ENCODE results near the gene TBC1D14.
A peak's percentile ranks its signal among the peaks of the same experiment; 100 is the strongest.
"Not testable (repeated sequence)": the region's sequence is repeated elsewhere in the genome, so short reads cannot be mapped to it uniquely, and the experiment has no call there.

Gene TBC1D14

DNA sequence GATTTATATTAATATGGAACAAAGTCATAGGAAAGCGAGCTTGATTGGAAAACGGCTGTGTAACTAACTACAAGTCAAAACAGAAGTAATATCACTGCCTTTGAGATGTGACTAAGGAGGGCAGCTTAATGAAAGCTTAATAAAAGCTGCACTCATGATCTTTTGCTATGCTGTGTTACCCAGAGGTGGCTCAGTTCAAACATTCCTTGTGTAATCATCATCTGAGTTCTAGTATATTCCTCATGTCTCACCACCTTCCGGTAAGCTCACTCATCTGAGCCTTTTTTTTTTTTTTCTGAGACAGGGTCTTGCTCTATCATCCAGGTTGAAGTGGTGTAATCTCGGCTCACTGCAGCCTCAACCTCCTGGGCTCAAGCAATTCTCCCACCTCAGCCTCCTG, 153.2 kb downstream of the TBC1D14 start:
- H3K4me3 ChIP-seq (ENCODE audit: low read depth, low read length) = no peak overlapping the region
- no peak for DNase-seq (ENCODE audit: low read depth)

DNA sequence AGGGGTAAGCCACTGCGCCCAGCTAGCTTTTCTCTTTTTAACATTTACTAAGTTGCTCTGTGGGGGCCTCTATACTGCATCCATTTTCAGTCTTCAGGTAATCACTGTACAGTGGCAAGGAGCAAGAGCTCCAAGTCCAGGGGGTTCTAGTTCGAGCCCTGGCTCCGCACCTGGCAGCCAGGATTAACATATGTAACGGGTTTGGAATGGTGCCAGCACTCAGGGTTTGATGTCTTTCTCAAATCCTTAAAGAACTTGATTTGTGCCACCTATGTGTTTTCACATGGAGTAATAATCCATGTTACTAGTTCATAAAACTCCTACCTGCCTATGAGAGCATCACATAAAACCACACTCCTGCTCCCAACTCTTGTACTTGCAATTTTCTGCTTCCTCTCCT, 153.7 kb downstream of the TBC1D14 start:
- no peak for DNase-seq (ENCODE audit: low read depth)
- no peak overlapping the region for H3K4me3 ChIP-seq (ENCODE audit: low read depth, low read length)

DNA sequence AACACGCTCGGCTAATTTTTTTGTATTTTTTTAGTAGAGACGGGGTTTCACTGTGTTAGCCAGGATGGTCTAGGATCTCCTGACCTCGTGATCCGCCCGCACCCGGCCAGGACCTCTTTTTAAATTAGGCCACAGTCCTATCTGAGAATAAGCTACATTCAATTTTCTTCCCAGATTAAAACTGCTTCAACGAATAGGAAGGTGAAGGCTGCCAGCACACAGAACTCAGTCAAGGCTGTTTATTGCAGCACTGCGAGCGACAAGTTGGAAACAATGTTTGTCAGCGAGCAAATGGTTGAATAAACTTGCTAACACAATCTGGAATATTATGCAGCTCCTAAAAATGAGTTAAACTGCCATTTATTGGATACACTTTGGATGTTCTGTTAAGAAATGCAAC, 156.4 kb downstream of the TBC1D14 start:
- no peak overlapping the region for H3K4me3 ChIP-seq (ENCODE audit: low read depth, low read length)
- no peak for DNase-seq (ENCODE audit: low read depth)

DNA sequence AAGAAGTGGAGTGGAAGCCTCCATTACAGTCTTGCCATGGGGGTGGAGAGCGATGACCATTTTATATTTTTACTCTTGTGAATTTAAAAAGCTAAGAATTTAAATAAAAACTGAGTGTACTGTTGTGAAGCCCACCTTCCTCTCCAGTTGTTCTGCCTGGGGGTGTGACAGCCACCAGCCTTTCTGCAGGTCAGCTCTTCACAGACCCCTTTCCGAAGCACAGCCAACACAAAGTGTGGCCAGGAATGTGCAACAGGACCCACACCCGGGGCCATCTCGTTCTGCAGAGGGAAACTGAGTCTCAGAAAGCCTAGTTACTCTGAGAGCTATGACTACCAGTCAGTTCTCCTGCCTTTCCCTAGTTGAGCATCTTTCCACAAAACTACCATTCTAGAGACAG, 156.9 kb downstream of the TBC1D14 start:
- no peak for DNase-seq (ENCODE audit: low read depth)
- peak overlapping the region; percentile 82 for H3K4me3 ChIP-seq (ENCODE audit: low read depth, low read length)

DNA sequence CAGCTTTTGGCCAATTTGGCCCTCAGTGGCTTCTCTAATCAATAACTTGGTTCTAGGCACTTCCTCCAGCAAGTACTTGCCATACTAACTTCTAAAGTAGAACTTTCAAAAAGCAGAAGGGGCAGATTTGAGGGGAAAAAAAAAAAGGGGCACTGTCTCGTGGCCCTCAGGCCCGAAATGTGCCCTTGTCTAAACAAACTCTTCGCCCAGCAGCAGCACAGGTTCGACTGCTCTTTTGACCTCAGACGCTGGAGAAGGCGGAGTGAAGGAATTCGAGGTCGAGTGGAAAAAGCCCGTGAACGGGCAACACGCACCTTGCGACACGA, 157.5 kb downstream of the TBC1D14 start:
- no peak for DNase-seq (ENCODE audit: low read depth)
- peak overlapping the region; percentile 82 for H3K4me3 ChIP-seq (ENCODE audit: low read depth, low read length)

DNA sequence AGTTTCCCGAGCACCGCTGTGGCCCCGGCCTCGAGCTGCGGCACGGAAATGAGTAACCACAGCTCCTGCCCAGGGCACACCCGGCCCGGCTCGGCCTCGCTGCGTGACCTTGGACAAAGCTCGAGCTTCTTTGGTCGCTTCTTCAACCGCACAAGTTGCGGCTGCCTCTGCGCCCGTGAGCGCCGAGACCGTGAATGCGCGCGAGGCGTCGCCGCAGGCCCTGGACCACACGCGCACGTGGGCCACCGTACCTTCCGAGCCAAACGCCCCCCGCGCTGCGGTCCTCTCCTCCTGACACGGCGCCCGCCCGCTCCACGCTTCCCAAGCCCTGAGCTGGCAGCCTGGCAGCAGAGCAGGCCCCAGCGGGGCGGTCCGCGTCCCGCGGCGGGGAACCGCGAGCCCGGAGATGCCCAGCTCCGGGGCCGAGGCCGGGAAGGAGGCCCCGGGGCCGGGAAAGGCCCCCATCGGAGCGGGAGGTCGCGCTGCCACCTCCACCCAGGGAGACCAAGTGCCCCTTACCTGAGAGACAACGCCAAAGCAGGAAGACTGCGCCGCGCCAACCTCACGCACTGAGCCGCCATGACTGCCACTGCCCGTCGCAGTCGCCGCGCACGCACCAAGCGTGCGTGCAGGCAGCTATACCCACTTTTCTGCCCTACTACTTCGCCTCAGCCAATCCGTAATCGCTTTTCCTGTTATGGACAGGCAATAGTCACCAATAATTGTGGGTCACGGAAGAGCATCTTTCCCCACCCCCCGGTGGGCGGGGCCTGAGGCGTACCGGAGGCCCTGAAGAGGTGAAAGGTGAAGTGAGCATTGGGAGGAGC, 158.0 kb downstream of the TBC1D14 start, which contains the start of gene GRPEL1:
Gene GRPEL1 (minus strand): TSS at position 613 of the 827 bp plus-strand sequence. CDS start 32 bp downstream, at position 581.
- peak; percentile 96 for DNase-seq (ENCODE audit: low read depth)
- peak within 1 kb of the TSS; percentile 82 for H3K4me3 ChIP-seq (ENCODE audit: low read depth, low read length)

DNA sequence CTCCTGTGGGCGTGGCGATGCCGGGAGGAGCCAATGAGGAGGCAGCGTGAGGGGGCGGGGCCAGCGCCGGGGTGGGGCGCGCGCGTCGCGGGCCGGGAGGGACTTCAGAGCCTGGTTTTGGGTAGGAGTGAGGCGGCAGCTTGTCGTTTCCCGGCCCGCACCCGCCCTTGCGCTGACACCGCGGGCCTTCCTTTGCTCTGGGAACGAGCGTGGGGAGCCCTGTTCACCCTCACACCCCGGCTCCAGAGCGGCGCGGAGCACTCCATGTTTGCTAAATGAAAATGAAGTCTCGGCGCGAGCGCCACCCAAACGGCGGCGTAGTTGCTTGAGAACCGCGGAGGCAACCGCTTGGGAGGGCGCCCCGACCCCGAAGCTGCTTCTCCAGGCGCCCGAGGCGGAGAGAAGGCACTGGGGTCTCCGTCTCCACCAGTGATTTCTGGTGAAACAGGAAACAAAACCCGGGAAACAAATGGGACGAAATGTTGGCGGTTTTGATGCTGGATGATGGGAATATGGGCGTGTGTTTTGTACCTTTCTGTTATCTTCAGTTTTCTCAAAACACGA, 158.7 kb downstream of the TBC1D14 start:
- DNase-seq (ENCODE audit: low read depth) = no peak
- peak overlapping the region; percentile 82 for H3K4me3 ChIP-seq (ENCODE audit: low read depth, low read length)

DNA sequence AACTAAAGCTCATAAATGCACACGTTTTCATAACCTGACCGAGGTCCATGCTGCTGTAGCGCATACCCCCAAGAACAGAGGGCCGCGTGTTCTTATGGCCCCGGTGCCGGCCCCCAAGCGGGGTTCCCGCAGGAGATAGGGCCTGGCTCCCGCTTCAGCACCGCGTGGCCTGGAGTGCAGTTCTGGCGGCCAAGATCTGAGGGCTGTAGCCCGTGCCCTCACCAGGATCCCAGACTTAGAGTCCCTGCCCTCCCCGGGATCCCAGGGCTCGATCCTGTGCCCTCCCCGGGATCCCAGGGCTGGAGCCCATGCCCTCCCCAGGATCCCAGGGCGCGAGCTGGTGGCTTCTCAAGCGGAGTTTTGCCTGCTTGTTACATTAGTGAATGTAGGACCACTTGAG, 159.3 kb downstream of the TBC1D14 start:
- no peak for DNase-seq (ENCODE audit: low read depth)
- peak overlapping the region; percentile 82 for H3K4me3 ChIP-seq (ENCODE audit: low read depth, low read length)

DNA sequence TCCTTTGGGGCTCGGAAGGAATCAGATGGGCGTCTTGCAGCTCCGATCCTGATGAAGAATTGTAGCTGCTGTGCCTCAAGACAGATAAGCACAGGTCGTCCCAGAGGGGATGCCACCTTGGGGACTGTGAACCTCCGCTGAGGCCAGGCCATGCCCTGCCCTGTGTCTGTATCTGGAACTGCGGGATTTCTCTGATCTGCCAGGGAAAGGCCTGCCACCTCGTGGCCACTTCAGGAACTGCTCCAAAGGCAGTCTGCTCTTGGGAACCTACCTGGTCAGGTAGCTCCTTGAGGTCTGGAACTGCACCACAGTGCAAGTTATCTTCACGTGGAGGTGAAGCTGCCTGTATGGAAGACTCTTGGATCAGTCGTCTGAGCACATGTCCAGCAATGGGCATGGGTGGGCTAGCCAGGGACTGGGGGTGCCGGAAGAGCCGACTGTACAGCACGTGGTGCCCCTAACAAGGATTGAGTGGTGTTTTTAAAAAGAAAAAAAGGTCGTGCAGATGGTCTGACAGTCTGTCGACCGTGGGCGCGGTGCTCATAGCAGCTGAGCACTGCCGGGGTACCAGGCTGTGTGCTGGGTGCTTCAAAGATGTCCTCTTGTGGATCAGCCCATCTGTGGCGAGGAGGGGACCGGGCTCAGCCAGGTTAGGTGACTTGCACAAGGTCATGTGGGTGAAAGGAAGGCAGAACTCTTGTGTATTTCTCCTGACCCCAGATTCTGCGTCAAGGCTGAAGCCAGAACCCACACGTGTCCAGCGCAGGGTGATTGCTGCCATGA, 161.3 kb downstream of the TBC1D14 start:
- H3K4me3 ChIP-seq (ENCODE audit: low read depth, low read length) = no peak overlapping the region

DNA sequence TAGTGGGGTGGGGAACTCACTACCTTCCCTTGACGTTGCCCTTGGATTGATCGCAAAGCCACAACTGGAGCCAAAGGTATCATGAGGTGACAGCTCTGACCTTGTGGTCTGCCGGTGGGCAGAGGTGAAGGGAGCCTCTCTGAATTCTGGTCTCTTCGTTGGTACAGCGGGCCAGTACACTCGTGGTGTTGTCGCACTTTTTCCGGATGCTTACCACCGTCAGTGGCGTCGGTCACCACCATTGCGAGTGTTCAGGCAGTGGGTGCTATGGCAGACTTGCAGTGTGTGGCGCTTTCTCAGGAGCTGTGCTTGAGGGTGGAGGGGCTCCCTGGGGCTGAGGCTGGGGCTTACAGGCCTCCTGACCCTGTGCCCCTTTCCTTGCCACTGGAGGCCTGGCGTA, 163.4 kb downstream of the TBC1D14 start:
- no peak overlapping the region for H3K4me3 ChIP-seq (ENCODE audit: low read depth, low read length)
- DNase-seq (ENCODE audit: low read depth) = no peak

More for the DNA sequence above, 161.3 kb downstream of the TBC1D14 start:
- DNase-seq (ENCODE audit: low read depth) = no peak

DNA sequence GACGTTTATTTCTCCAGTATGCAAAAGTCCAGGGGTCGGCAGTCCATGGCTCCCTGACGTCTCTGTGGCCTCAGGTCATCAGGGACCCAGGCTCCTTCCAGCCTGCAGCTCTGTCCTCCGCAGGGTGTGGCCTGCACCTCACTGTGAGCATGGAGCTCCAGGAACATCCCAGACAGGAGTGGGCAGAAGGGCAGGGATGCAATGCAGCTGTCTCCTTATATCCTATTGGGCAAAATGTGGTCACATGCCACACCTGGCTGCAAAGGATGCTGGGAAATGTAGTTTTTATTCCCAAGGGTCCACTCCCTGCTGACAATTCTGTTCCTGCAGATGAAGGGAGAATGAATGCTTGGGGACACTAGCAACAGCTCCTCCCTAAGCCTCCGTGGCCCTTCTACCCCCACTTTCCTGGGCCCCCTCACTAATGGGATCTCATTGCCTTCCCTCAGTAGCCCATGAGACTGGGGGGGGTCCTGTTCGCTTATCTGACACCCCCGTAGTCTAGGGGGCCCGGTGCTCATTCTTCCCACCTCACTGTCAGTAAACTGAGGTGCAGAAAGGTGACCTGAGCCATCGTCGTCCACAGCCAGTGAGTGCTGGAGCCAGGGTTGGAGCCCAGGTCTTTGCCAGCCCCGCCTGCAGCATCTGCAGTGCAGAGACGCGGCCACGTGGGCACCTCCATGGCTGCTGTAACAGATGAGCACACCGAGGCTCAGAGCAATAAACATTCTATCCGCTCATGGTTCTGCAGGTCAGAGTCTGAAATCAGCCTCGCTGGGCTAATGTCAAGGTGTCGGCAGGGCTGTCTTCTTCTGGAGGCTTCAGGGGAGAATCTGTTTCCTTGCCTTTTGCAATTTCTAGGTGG, 164.1 kb downstream of the TBC1D14 start:
- H3K4me3 ChIP-seq (ENCODE audit: low read depth, low read length) = no peak overlapping the region
- DNase-seq (ENCODE audit: low read depth) = no peak

DNA sequence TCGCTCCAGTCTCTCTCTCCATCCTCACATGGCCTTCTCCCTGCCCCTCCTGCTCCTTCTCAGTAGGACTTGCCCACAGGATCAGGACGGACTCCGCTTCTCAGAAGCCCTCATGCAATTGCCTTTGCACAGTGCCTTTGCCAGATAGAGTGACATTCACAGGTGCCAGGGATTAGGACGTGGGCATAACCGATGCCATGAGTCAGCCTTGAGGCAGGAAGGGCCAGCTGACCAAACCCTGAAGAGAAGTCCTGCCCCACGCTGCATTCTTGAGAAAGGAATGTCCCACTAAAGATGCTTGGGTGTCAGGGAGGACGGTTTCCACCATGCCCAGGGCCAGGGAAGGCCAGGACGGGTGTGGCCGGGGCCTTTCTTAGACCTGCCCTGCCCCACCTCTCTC, 164.8 kb downstream of the TBC1D14 start:
- H3K4me3 ChIP-seq (ENCODE audit: low read depth, low read length) = no peak overlapping the region
- peak; percentile 48 for DNase-seq (ENCODE audit: low read depth)

DNA sequence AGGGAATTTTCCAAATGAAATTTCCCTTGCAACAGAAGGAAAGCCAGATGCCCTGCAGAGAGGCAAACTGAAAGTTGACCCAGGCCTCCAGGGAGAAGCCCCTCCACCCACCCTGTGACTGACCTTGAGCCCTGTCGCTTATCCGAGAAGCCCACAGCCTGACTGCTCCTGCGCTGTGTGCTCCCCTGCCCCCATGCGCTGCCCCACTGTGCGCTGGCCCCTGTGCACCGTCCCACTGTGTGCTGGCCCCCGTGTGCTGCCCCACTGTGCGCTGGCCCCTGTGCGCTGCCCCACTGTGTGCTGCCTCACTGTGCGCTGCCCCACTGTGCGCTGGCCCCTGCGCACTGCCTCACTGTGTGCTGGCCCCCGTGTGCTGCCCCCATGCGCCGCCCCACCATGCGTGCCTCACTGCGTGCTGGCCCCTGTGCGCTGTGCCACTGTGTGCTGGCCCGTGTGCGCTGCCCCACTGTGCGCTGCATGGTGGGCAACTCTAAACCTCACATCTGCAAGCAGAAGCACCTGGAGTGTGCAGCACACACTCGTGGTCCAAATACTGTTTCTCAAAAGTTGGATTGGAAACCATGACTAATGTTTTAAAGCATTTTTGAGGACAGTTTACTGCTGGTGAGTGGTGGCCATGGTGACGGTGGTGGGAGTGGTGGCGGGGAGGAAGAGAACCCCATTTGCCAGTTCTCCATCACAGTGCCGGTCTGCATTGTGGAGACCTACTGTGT, 166.5 kb downstream of the TBC1D14 start:
- DNase-seq (ENCODE audit: low read depth) = no peak
- no peak overlapping the region for H3K4me3 ChIP-seq (ENCODE audit: low read depth, low read length)

DNA sequence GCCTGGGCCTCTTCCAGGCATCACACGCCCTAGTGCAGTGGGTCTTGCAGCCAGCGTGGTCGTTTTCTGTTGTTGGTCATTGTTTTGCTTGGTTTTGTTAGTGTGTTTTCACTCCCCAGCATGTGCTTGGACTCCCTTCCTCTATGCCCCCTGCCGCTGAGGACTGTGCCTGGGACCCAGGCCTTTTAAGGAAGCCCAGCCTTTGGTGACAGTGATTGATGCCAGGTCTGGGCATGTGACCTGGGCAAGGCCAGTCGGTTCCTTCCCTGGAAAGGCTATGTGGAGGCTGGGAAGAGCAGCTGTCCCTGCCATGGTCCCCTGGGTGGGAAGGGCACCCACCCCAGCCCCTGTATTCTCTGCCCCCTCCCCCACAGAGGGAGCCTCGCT, 167.1 kb downstream of the TBC1D14 start:
- no peak for DNase-seq (ENCODE audit: low read depth)
- H3K4me3 ChIP-seq (ENCODE audit: low read depth, low read length) = no peak overlapping the region

DNA sequence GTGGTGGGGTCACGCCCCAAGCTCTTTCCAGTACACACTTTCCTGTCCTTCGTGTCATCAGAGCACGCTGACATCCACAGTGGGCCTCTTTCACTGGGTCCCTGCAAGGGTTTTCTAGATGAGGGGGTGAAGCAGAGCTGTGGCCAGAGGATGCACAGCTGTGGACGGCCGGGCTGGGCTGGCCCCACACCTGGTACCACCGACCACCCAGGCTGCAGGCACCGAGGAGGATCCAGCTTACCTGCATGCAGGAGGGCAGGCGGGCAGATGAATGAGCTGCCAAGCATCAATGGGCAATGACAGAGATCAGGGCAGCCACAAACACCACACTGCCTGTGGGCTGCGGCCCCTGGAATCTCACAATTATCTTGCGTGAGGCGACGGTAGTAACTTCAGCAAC, 167.7 kb downstream of the TBC1D14 start:
- no peak for DNase-seq (ENCODE audit: low read depth)
- no peak overlapping the region for H3K4me3 ChIP-seq (ENCODE audit: low read depth, low read length)

DNA sequence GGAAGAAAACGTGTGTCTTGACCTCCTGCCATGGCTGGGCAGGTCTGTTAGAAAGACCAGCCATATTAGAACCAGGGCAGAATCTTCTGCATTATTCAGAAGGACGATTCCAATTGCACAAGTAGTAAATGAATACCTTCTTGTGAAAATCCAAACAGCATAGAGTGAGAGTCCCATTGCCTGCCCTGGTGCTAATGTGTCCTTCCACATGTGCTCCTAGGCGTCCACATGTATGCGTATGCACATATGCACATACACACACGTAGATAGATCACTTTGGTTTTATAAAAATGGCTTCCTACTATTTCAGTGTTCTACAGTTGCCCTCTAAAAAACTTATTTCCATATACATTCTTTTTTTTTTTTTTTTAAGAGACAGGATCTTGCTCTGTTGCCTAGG, 168.4 kb downstream of the TBC1D14 start:
- H3K4me3 ChIP-seq (ENCODE audit: low read depth, low read length) = no peak overlapping the region
- no peak for DNase-seq (ENCODE audit: low read depth)

DNA sequence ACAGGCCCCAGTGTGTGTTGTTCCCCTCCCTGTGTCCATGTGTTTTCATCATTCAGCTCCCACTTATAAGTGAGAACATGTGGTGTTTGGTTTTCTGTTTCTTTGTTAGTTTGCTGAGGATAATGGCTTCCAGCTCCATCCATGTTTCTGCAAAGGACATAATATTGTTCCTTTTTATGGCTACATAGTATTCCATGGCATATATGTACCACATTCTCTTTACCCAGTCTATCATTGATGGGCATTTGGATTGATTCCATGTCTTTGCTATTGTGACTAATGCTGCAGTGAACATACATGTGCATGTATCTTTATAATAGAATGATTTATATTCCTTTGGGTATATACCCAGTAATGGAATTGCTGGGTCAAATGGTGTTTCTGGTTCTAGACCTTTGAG, 169.9 kb downstream of the TBC1D14 start:
- H3K4me3 ChIP-seq (ENCODE audit: low read depth, low read length); DNase-seq (ENCODE audit: low read depth): not testable (repeated sequence)

DNA sequence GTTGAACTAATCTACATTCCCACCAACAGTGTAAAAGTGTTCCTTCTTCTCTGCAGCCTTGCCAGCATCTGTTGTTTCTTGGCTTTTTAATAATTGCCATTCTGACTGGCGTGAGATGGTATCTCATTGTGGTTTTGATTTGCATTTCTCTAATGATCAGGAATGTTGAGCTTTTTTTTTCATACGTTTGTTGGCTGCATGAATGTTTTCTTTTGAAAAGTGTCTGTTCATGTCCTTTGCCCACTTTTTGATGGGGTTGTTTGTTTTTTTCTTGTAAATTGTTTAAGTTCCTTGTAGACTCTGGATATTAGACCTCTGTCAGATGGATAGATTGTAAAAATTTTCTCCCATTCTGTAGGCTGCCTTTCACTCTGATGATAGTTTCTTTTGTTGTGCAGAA, 170.3 kb downstream of the TBC1D14 start:
- H3K4me3 ChIP-seq (ENCODE audit: low read depth, low read length); DNase-seq (ENCODE audit: low read depth): not testable (repeated sequence)
